ENCODE results near the gene TTC23L.
"Not testable (repeated sequence)": the region's sequence is repeated elsewhere in the genome, so short reads cannot be mapped to it uniquely, and the experiment has no call there.

The TTC23L gene, protein sequence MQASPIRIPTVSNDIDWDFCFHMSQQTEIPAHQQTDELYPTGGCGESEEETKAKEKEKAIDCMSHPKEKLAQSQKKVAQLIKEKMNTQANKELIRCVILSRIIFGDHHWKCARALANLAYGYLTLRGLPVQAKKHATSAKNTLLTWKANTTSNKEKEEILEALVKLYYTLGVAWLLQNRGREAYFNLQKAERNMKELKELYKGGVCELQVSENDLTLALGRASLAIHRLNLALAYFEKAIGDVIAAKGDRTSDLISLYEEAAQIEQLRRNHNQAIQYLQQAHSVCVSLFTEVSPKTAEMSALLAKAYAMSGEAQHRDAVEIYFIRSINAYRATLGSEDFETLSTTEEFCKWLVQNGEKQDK

DNA sequence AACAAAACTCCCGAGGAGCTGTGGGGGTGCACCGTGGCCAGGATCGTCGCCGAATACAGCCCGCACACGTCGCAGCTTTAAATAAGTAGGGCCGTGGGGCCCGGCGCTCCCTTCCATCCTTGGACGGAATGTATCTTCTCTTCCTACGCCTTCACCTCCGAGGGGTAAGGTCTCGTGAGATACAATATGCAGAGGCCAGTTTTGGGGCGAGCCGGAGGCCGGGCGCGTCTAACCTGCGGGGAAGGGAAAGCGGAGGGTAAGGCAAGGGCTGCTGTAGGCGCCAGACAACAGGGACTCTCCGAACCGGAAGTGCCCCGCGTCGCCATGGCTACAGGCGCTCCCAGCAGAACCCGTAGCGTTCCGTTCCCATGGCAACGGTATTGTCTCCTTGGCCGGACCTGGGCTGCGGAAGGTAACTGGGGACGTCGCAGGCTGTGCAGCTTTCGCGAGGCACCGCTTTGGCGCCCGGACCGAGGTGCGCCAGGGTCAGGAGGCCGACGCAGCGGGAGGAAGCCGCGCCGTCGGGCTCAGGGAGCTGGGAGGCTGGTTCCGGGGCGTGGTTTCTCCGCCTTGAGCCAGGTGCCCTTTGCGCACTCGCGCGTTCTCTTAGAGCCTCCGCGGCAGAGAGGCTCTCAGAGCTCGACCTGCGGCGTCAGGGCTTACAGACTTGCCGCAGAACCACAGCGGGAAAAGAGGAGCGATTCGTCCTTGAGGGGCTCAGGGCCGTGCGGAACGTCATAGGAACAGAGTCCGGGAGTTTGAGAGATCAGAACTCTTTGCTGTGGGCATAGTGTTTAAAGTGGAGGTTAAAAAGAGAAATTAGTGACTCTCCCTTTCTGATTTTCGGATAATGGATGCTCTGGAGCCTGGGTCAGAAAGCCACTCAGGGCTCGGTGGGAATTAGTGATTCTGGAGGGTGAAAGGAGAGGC, at the start of gene TTC23L:
TSS of gene TTC23L (plus strand) at position 380 of the 930 bp plus-strand sequence. CDS start 1,508 bp downstream, outside the sequence.
- DNase-seq, result peak; percentile 92 to 93

DNA sequence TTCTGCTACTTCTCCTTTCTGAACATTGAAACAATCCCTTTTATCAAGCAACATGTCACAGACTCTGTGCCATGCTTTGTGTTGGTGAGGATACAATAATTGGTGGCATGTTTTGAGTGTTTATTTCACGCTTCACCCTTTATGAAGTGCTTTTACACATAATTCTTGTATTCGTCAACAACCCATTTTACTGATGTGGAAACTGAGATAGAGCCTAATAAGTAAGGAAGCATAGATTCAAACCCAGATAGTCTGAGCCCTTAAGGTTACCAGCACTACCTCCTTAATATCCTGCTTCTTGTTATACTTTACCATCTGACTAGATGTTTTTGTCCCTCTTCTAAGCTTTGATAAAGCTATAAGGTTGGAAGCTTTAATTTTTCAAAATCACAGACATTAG, 49.3 kb upstream of the TTC23L start:
- no peak for DNase-seq

DNA sequence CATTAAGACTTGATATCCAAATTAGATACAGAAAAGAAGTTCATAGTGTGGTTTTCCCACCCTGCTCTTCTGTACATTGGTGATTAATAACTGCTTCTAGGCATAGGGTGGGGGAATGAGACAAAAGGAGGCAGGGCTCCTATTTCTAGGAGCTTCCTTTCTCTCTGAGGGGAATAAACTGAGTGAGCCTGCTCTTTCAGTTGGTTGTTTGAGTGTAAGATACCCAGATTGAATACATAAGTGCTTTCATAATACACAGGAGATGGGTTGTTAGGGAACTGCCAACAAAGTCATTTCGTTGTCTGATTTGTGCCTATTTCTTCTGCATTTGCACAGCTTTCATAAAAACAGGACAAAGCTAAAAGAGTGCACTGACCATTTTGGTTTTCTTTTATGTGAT, 48.9 kb upstream of the TTC23L start:
- DNase-seq, result no peak

DNA sequence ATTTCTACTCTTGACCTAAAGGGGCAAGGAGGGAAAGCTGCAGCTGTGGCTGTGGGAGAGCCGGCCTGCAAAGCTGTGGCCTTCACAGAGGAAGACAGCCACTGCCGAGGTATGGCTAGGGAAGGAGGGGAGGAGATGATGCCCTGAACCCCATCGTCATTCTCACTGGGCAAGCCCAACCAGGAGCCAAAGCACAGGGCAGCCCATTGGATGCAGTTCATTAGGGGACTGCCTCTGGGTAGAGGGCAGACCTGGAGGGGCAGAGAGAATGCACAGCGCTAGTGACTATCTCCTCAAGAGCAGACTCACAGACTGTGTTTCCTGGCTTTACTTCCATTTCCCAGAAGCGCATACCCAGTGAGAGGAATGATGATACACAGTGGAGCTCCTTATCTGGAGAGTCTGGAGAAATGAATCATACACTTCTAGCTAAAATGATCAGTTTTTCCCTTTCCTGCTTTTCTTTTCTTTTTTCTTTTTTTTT, 47.2 kb upstream of the TTC23L start:
- no peak for DNase-seq

DNA sequence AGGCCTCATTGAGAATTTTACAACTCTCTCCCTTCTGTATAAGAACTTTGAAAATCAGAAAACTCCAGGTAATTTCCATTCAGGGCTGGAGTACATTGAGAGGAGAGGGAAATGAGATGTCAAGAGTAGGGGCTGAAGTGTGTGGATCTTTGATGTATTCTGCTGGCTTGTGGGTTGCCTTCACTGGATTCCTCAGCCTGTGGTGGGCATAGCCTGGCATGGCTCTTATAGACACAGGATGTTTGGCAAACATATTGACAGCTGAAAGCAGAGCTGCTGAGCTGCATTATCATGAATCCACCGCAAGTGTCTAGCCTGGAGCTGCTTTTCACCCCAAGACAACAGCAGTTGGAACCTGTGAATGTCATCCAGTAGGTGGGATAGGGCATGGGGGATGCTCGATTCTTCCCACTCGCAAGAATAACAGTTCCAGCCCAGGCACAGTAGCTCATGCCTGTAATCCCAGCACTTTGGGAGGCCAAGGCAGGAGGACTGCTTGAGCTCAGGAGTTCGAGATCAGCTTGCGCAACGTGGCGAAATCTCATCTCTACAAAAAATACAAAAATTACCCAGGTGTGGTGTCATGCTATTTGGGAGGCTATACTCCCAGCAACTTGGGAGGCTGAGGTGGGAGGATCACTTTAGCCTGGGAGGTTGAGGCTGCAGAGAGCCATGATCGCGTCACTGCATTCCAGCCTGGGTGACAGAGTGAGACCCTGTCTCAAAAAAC, 36.0 kb upstream of the TTC23L start:
- DNase-seq, result no peak

DNA sequence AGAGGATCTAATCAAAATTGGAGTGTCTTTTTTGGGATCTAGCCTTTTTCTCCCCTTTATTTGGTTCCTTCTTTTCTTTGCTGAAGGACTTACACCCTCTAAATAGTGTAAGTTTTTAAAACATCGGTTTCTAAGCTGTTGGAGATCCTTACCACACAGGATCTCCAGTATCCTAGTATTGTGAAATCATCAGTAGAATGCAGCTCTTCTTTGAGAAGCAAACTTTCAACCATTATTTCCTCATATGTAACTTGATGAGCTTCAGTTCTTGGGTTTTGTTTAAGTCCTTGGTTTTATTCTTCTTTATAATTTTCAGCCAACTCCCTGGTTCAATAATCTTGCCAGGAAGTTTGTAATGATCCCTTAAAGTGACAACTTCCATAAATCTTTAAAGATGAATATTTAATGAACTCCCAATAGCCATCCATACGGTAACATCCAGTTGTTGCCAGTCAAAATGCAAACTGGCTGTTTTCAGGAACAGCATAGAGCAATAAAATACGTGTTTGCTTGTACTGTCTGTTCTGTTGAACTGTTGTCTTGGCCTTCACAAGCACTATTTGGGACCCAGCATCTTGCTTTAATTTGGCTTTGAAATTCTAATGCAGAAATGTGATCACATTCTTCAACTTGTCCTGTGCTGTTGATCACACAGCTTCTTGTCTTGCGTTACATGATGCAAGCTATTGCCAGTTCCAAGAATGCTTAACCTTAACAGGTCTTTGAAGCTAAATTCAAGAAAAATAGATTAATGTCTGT, 34.8 kb upstream of the TTC23L start:
- no peak for DNase-seq

DNA sequence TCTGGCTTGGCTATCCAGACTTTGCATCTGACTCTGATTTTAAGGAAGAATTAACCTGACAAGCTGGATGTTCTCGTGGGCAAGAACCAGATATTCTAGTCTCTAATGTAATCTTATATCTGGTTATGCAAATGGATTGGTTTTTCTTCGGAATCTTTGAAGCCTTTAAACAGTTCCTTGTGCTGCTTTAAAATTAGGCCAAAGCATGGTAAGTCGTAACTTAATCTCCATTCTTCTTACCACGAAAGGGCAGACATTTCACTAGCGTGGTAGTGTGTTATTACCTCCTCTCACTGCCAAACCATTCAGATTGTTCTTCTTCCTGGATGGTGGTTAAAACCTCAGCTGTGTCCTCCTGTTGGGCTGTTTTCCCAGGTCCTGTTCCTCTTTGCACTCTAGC, 34.1 kb upstream of the TTC23L start:
- DNase-seq, result no peak

DNA sequence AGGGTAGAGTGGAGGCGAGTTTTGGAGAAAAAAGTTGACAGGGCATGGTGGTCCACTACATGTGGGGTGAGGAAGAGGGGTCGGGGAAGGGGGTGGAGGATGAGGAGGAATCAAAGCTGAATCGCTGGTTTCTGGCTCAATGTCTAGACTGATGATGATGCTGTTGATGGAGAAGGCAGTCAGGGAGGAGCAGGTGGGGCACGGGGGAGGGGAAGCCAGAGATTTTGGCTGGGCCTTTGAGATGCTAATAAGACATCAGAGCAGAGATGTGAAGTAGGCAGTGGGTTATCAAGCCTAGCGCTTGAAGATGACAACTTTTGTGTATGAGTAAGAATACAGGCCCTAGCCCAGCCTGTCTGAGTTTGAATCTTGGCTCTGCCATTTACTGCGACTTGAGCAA, 32.4 kb upstream of the TTC23L start:
- no peak for DNase-seq

DNA sequence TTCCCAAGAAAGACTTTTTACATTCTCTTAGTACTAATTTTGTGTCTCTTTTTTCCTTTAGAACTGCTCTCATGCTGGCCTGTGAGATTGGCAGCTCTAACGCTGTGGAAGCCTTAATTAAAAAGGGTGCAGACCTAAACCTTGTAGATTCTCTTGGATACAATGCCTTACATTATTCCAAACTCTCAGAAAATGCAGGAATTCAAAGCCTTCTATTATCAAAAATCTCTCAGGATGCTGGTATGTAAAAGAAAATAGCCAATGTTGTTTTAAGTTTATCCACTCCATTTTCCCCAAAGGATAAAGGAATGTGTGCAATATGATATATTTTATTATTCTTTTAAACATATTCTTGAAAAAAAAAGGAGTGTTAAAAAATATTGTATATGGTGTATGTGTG, 27.3 kb upstream of the TTC23L start:
- DNase-seq, result no peak

DNA sequence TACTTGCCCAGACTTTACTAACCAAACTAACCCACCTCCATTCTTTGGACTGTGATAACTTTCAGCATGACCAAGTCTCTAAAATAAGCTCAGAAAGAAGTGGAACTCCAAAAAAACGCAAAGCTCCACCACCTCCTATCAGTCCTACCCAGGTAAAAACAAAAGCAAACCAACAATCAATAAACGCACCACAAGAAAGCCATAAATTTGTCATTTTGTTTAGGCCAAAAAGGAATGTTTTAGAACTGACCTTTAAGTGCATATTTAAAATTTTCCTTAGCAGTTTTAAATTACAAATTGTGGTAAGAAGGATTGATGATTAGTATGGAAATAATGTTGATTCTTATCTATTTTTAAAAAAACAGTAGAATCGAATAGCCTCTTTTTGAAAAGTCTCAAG, 25.5 kb upstream of the TTC23L start:
- DNase-seq, result no peak

DNA sequence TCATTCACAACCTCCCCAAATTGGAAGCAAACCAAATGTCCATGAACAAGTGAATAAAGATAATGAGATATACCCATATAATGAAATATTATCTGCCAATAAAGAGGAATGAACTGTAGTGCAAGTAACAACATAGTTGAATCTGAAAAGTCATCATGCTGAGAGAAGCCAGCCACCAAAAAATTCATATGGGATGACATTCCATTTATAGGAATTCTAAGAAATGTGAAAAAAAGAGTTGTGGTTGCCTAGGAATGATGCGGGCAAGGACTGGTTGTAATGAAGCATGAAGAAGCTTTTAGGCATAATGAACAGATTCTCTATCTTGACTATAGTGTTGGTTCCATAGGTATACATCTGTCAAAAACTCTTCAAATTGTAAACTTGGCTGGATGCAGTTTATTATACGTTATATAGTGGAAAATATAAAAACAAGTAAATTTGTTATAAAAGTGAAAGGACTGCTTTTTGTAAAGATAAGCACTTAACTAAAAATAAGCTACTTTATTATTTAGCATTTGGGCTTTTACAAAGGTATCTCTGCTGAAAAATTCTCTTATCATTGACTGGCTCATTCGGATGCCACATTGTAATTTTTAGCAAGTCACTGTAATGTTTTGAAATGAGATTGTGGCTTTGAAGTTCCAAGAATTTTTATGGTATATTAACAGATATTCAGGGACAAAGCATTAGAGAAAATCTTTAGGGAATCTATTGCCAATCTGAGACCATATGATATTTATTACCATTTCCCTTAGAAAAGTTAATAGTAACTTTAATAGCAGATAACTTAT, 21.2 kb upstream of the TTC23L start:
- no peak for DNase-seq

DNA sequence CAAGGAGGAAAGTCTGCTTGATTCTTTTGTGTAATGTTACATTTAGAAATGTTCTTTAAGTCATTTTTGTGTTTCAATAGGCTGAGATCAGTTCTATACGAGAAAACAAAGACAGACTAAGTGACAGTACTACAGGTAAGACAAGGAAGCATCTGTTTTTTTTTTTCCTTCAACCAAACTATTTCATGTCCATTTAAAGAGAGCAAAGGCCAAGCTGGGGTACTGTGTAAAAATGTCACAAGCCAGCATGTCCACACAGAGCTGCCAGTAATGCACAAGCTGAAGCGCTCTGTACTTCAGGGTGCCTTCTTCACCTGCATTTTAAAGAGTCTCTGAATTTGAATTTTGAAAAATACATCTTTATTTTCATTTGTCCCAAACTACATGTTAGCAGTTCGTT, 20.2 kb upstream of the TTC23L start:
- DNase-seq, result no peak

DNA sequence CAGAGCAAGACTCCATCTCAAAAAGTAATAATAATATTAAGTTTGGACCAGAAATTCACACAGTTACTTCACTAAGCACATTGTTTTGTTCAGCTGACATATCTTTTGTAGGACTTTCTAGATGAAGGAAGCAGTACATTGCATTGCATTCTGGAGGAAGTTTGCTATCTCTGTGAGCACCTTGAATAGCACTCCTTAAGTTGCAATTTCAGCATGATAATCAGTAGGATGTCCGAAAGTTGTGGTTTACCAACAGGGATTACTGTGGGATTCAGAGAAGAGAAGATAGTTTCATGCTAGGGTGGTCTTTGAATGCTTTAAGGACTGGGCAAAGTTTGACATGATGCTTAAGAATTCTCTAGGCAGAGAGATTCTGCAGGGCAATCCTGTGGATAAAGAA, 18.4 kb upstream of the TTC23L start:
- DNase-seq, result no peak

DNA sequence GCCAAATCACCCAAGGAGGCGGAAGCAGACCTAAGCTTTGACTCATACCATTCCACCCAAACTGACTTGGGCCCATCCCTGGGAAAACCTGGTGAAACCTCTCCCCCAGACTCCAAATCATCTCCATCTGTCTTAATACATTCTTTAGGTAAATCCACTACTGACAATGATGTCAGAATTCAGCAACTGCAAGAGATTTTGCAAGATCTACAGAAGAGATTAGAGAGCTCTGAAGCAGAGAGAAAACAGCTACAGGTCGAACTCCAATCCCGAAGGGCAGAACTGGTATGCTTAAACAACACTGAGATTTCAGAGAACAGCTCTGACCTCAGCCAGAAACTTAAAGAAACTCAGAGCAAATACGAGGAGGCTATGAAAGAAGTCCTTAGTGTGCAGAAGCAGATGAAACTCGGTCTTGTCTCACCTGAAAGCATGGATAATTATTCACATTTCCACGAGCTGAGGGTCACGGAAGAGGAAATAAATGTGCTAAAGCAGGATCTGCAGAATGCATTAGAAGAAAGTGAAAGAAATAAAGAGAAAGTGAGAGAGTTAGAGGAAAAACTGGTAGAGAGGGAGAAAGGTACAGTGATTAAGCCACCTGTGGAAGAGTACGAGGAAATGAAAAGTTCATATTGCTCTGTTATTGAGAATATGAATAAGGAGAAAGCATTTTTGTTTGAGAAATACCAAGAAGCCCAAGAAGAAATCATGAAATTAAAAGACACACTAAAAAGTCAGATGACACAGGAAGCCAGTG, 15.8 kb upstream of the TTC23L start:
- no peak for DNase-seq

DNA sequence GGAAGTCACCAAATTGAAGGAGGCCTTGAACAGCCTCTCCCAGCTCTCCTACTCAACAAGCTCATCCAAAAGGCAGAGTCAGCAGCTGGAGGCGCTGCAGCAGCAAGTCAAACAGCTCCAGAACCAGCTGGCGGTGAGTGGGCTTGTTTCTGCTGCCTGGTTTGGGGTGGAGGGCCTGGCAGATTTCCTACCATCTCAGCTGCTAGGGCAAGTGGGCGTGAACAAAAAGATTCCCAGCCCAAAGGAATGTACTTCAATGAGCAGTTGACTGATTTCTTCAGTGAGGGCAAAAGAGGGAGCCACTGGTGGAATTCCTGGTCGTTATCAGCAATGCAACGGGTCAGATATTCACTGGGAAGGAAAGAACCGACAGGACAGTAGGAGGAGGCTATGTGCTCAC, 12.6 kb upstream of the TTC23L start:
- DNase-seq, result no peak

DNA sequence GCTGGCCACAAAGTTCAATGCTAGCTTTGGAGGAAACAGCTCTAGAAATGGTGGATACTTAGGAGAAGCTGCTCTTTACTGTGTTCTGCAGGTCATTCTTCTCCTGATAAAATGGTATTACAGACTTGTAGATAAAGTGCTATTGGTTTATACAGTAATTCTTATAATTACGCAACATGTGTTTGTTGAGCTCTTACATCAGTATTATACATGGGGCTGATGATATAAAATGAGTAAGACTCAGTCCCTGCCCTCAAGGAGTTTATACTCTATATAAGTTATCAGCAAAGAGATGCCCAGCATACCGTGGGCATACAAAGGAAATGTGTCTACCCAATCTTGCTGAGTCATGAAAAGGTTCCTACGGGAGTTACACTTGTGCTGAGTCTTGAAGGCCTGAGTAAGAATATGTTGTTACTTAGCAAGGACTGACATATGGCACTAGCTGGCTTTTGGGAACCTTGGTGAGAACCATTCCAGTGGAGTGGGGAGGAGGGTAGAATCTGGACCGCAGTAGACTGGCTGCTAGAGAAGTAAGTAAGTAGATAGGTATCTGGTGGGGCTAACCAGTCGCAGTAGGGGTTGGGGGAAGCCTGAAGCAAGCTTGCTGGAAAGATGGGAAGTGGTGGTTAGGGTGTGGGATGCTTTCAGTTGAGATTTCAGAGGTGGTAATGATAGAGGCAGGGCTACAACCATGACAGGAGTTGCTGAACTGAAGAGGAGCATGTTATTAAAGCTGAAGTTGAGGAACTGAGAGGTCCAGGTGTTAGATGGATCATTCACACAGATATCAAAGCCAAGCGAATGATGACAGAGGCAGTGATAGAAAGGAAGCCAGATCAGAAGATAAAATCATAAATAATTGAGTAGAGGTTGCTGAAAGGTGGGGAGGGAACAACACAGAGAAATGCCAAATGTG, 11.1 kb upstream of the TTC23L start:
- no peak for DNase-seq

DNA sequence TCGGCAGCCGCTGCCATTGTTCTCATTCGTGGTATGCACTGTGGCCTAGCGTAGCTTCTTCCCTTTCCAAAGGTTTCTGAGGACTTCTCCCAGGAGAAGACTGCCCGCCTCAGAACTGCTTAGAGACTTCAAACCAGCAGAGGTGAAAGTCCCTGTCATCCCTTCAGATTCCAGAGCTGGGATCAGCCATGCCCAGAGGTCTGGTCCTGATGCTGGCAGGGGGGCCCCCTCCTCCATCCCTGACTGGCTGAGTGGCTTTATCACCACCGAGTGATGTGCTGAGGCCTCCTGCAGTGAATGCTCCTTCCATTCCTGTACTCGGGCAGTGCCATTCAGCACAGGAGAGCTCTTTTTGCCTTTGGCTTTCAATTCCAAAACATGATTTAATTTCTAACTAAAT, 8.1 kb upstream of the TTC23L start:
- not testable (repeated sequence) for DNase-seq

DNA sequence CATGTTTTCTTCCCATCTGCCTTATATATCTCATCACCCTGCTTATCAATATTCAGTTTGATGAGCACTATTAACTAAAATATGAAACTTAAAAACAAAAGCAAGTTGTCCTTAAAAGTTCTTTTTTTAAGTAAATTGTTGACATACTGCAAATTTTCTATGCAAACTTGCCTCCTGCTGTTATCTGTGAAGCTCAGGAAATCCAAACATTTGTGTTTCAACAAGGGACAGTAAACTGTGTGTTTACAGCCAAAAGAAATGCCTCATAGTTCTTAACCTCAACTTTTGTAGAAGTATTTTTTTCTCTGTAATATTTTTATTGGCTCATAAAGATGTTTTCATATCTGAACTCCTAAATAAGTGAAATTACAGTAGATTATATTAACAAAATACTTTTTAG, 7.7 kb upstream of the TTC23L start:
- no peak for DNase-seq

DNA sequence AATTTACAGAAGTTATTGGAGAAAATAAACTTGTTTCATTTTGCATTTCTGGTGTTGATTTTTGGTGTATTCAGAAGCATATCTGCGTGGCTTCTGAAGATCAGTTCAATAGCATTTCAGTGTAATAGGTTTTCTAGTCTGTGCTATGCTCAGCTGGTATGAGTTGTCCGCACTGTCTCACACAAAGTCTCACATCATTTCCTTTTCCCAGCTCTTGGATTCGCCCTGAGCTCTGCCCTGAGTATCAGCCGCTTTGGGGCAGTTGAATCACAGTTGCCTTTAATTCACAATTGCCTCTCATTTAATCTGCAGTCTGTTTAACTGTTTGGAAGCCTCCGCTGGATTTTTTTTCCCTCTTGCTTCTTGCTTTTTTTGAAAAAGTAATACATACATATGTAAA, 6.4 kb upstream of the TTC23L start:
- DNase-seq, result no peak

DNA sequence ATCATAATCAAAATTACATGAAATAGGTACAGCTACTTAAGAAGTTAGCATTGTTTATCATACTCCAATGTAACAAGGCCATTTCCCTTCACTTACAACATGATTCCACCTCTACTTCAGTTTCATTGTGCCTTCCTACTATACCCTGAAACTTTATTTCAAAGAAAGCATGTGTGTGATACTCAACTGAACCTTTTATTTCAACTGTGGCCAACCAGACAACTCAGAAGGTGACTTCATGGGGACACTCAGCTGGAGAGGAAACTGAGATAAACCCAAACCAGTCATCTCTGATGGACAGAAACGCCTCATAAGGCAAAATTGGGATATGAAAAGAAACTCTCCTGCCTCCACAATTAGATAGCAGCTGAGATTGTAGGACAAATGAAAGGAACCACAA, 5.9 kb upstream of the TTC23L start:
- DNase-seq, result no peak

Measured in CD4-positive, alpha-beta T cell treated with Interferon alpha-2 for 1 hour (primary cell).